GM15510 (cell line): ENCODE results near the gene MAP3K10.

Experiments used
- POLR2A ChIP-seq: IDR thresholded peaks from 3 replicates; pipeline ENCODE4 v1.6.1; 2011; ENCODE audit warnings: borderline replicate concordance; ENCODE audit not compliant: insufficient read length; ENCODE audit errors: extremely low read depth

The MAP3K10 gene

GRCh38 chr19:40225440-40226305 lies 34.4 kb downstream of the MAP3K10 start:
- no peak for TF ChIP-seq POLR2A

DNA sequence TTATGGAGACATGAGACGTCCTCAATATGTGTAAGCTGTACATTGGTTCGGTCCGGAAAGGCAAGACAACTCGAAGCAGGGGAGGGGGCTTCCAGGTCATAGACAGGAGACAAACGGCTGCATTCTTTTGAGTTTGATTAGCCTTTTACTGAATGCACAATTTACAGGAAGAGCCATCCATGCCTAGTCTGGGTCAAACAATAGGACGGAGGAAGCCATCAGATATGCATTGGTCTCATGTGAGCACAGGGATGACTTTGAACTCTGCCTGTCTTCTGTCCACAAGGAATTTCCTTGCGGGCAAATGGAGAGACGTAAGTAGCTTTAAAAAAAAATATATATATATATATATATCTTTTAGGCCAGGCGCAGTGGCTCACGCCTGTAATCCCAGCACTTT lies 37.1 kb downstream of the MAP3K10 start:
- TF ChIP-seq POLR2A = no peak

DNA sequence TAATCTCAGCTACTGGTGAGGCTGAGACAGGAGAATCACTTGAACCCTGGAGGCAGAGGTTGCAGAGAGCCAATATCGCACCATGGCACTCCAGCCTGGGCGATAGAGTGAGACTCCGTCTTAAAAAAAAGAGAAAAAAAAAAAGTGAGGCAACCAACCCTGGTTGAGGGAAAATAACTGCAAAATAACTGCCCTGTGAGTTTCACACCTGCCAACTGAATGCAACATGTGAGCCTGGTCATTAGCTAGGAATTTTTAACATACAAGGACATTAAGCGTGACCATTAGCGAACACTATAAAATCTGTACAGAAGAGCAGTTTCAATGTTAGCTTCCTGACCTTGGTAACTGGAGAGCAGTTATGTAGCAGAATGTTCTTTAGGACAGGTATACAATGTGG lies 37.6 kb downstream of the MAP3K10 start:
- TF ChIP-seq POLR2A = no peak

DNA sequence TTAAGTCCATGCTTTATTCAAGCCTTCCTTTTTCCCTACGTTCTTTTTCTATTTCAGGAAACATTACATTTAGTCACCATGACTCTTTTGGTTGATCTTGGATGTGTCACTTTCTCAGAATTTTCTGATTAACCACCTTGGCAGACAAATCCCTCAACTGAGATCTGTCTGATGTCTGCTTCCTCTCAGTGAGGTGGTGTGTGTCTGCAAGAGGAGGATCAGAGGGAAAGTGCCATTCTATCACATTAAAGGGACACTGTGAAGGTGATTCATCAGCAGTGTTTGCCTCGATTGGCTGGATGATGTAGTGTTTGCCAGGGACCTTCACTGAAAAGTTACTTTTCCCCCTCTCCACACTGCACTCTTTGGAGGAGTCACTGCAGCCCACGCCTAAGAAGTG lies 38.3 kb downstream of the MAP3K10 start:
- TF ChIP-seq POLR2A = no peak

DNA sequence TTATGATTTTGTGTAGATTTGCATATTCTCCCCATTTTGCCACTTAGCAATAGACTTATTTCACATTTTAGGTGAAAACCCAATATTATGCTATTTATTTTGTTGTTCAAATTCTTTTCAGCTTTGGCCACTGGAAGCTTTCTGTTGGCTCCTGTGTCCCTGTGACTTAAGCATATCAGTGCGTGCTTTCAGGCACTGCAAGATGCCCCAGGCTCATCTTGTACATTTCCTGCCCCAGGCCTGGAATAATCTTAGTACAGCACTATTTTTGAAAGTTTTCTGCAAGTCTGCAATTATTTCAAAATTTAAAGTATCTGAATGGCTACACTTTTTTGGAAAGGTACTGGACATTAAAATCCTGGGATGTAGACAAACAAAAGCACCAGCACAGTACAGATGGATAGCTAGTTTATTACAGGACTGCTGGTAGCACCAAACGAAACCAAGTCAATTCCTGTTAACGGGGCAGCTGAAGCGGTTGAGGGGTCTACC lies 38.7 kb downstream of the MAP3K10 start:
- no peak for TF ChIP-seq POLR2A

DNA sequence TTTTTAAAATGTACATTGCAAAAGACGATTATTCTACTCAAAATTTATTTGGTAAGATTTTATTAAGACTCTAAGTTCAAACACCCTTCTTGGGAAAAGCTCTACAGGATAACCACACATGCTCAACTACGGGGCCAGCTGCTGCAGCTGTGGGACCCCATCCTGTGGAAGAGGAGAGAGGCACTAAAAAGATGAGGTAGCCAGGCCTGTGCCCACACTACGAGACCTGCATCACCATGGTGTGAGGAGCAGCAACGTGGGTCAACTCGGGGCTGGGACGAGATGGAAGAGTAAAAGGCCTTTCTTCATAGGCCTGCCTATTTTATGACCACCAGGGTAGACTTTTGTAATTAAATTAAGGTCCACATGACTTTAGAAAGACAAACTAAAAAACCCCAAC lies 39.8 kb downstream of the MAP3K10 start:
- no peak for TF ChIP-seq POLR2A

DNA sequence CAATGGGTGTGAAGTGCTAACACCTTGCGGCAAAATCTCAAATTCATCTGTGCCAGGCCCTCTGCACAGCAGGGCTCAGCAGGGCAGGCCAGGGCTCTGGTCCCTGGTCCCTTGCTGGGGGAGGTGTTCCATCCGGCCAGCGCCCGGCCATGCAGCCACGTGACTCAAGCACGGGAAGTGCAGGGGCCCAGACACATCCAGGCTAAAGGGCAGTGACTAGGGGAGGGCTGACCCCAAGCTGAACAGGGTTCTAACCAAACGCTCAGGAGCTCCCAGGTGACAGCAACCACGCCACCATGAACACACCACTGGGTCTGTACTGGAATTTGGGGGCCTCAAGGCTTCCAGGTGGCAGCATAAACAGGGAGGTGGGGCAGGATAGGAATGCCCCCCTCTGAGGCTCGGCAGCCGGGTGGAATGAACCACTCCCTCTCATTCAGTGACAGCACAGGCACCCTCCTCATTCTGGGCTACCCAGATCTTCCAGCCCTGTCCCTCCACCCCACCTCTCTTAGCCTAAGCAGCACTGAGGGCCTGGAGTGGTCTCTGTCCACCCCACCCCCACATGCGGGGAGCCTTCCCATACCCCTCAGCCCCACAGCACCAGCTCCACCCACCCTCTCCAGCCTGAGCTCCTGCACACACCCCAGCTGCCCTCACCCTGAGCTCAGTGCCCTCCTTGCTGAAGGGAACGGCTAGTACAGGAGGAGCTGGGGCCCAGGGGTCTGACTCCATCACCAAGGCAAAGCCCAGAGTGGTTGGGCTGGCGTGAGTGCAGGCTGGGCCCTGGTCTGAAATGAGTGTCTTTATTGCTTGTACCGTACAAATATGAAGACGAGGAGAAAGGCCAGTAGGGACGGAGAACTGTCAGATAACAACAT lies 40.6 kb downstream of the MAP3K10 start:
- TF ChIP-seq POLR2A = no peak

DNA sequence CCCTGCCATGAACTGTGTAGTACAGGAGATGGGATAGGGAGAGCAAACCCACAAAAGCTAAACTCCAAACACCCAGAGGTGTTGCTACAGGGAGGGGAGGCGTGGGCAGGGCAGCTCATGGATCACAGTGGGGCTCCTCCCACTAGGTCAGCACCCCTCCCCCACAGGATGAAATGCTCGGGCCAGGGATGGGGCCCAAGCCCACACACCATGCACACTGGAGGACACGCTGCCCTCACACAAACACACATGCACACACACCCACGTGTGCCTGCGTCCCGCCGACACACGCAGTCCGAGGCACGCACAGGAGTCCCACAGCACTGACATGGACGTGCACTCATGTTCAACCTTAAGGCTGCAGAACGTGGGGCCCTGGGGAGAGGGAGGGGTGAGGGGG lies 41.3 kb downstream of the MAP3K10 start:
- no peak for TF ChIP-seq POLR2A

GRCh38 chr19:40232949-40233810 lies 42.0 kb downstream of the MAP3K10 start:
- no peak for TF ChIP-seq POLR2A

DNA sequence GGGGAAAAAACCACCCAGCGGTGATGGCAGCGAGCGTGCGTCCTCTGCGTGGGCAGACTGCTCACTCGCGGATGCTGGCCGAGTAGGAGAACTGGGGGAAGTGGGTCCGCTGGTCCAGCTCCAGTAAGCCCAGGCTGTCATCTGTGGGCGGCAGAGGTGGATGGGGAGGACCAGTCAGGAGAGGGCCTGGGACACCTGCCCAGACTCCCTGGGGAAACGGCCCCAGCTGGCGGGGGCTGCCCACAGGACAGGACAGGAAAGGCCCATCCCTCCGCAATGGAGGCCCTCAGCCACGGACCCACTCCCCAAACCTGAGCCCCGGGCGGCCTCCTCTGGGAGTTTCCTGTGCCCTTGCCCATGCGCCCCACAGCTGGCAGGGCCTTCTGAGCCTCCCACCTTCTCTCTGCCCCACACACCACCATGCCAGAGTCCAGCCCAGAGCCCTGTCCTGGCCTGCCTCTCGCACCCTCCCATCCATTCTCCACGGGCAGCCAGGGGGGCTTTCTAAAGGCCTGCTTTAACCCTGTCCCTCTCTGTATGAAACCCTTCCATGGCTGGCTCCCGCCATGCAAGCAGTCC lies 42.7 kb downstream of the MAP3K10 start:
- no peak for TF ChIP-seq POLR2A

- TF ChIP-seq POLR2A = no peak
These were observed 43.4 kb downstream of the MAP3K10 start for GRCh38 chr19:40234429-40235237.

DNA sequence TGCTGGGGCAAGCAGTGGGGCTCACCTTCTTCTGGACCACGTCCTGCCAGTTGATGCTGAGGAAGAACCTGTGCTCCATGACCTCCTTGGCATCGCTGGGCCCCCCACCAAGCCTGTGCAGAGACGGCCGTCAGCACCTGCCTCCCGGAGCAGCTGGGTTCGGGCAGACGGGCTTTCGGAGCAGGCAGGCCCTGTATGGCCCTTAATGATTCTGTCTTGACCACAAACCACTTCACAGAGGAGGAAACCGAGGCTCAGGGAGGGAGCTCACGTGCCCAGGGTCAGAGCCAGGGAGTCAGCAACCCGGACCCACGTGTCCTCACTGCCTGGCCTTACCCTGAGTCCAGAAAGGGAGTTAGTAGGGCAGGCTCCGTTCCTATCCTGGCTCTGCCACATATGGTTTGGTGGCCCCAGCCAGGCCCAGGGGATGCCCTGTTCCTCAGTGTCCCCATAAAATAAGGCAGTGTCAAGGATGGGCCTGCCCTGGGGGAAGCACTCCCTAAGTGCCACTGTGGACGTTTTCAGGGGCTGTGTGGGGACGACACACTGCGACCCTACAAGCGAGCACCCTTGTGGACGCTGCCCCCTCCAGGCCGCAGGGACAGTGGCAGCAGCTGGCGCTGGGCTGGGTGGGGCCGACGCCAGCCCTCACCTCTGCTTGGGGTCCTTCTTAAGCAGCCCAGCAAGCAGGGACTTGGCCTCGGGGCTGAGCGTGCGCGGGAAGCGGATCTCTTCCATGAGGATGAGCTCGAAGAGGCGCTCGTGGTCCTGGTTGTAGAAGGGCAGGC lies 44.2 kb downstream of the MAP3K10 start:
- no peak for TF ChIP-seq POLR2A

GRCh38 chr19:40236026-40236355 lies 44.8 kb downstream of the MAP3K10 start:
- TF ChIP-seq POLR2A = no peak
